HCT116 (cell line): ENCODE measurements around the gene RPL38. TPM values are rescaled to one million over a fixed set of nuclear protein-coding genes. Genes with fewer than 3 reads are reported as not detected.

Experiments used
- ATAC-seq: fragments of 200-7000 bp; cut with Tn5 transposase; 2 replicates; pipeline ENCODE4 v1.9.1; 2020; ENCODE audit warnings: mild to moderate bottlenecking, moderate library complexity
- BruUV-seq: library from RNA; stranded (reverse); fragments of 400-500 nt; replicated peaks from 2 replicates; lab custom pipeline; 2021; lab: Mats Ljungman, UMichigan
- CTCF ChIA-PET: fragments of 300-600 bp; sonication (Branson Sonifier 250); formaldehyde crosslinking; loops from one replicate; lab custom pipeline; 2021; ENCODE audit warnings: antibody characterized with exemption; lab: Charles Lee
- POLR2A ChIA-PET: fragments of 300-600, 350-600 bp; sonication (Branson Sonifier 250); formaldehyde crosslinking; loops from one replicate; lab custom pipeline; 2021; ENCODE audit warnings: antibody characterized with exemption; lab: Charles Lee
- RAD21 ChIA-PET, 2 experiments: fragments of 300-600 bp; sonication (Branson Sonifier 250); formaldehyde crosslinking; loops; one replicate each; lab custom pipeline; 2023; ENCODE audit warnings: low total read pairs in 2 of 2; ENCODE audit not compliant: uncharacterized antibody in 2 of 2, unreplicated experiment in 2 of 2, low non-redundant PET in 1 of 2; lab: Charles Lee
- DNase-seq: peaks from one replicate; pipeline ENCODE4 v3.0.0-alpha.2; 2010; ENCODE audit warnings: low read depth, low spot score
- H2AFZ ChIP-seq: fragments of 200-600 bp; shearing (Covaris generic), sonication (generic); 2 replicates; pipeline ENCODE4 v1.6.1; 2017; ENCODE audit warnings: low read depth, mixed run types, mixed read lengths, antibody characterized with exemption, low read length; ENCODE audit not compliant: poor library complexity, severe bottlenecking
- H3K27ac ChIP-seq: 2 replicates; pipeline ENCODE4 v1.5.1; 2012; ENCODE audit warnings: low read depth, low read length
- H3K27me3 ChIP-seq: fragments of 200-600 bp; sonication (generic); 2 replicates; pipeline ENCODE4 v1.6.1; 2016; ENCODE audit warnings: mixed run types, low read length, mixed read lengths; ENCODE audit not compliant: insufficient read depth
- H3K36me3 ChIP-seq, 2 experiments: fragments of 200-500 bp in 1 of 2; fragments of 200-600 bp in 1 of 2; sonication (Bioruptor generic) in 1 of 2; sonication (generic) in 1 of 2; 2 replicates each; pipeline versions ENCODE4 v1.5.1 to v1.6.1; 2014 to 2016; ENCODE audit warnings: low read length in 2 of 2, inconsistent platforms in 1 of 2, mixed read lengths in 1 of 2, mixed run types in 1 of 2; ENCODE audit not compliant: insufficient read depth in 2 of 2, control insufficient read depth in 1 of 2
- H3K4me1 ChIP-seq, 2 experiments: fragments of 200-600 bp in 1 of 2; sonication (generic) in 1 of 2; 2 replicates each; pipeline versions ENCODE4 v1.5.1 to v1.6.1; 2012 to 2017; ENCODE audit warnings: low read length in 2 of 2, inconsistent platforms in 1 of 2, mild to moderate bottlenecking in 1 of 2, mixed read lengths in 1 of 2, mixed run types in 1 of 2, moderate library complexity in 1 of 2; ENCODE audit not compliant: insufficient read depth in 2 of 2, control insufficient read depth in 1 of 2
- H3K4me2 ChIP-seq: fragments of 200-600 bp; sonication (generic); 2 replicates; pipeline ENCODE4 v1.6.1; 2017; ENCODE audit warnings: mixed run types, low read length, mixed read lengths
- H3K4me3 ChIP-seq, 2 experiments: fragments of 200-600 bp in 1 of 2; sonication (generic) in 1 of 2; replicated peaks in 1 of 2; 2 replicates each; pipeline ENCODE4 v1.5.1; 2011 to 2016; ENCODE audit warnings: low read length in 2 of 2, control low read depth in 1 of 2, low read depth in 1 of 2, mild to moderate bottlenecking in 1 of 2, mixed read lengths in 1 of 2, mixed run types in 1 of 2
- H3K79me2 ChIP-seq: fragments of 200-600 bp; sonication (generic); 2 replicates; pipeline ENCODE4 v1.6.1; 2017; ENCODE audit warnings: mild to moderate bottlenecking, mixed run types, low read length, moderate library complexity, mixed read lengths; ENCODE audit not compliant: insufficient read depth
- H3K9ac ChIP-seq: fragments of 200-600 bp; sonication (generic); 2 replicates; pipeline ENCODE4 v1.6.1; 2016; ENCODE audit warnings: low read length, mixed read lengths
- H3K9me2 ChIP-seq: fragments of 200-600 bp; sonication (generic), shearing (Covaris generic); 2 replicates; pipeline ENCODE4 v1.6.1; 2017; ENCODE audit warnings: mixed run types, mild to moderate bottlenecking, moderate library complexity; ENCODE audit not compliant: insufficient read depth
- H3K9me3 ChIP-seq, 2 experiments: fragments of 200-500 bp in 1 of 2; fragments of 200-600 bp in 1 of 2; sonication (Bioruptor generic) in 1 of 2; sonication (generic) in 1 of 2; 2 replicates each; pipeline ENCODE4 v1.6.1; 2014 to 2017; ENCODE audit warnings: low read length in 2 of 2, mixed read lengths in 2 of 2, inconsistent platforms in 1 of 2, low read depth in 1 of 2, mild to moderate bottlenecking in 1 of 2, mixed run types in 1 of 2, moderate library complexity in 1 of 2; ENCODE audit not compliant: control insufficient read depth in 1 of 2, insufficient read depth in 1 of 2
- H4K20me1 ChIP-seq: fragments of 200-600 bp; sonication (generic), shearing (Covaris generic); 2 replicates; pipeline ENCODE4 v1.6.1; 2017; ENCODE audit warnings: mixed run types, mild to moderate bottlenecking, moderate library complexity; ENCODE audit not compliant: insufficient read depth
- CBX3 ChIP-seq: IDR thresholded peaks from 2 replicates; pipeline ENCODE4 v1.6.1; 2012; ENCODE audit warnings: low read depth
- CEBPB ChIP-seq: IDR thresholded peaks from 2 replicates; pipeline ENCODE4 v1.6.1; 2012; ENCODE audit warnings: low read depth
- EGR1 ChIP-seq: IDR thresholded peaks from 2 replicates; pipeline ENCODE4 v1.6.1; 2012; ENCODE audit warnings: low read depth
- FOSL1 ChIP-seq: IDR thresholded peaks from 2 replicates; pipeline ENCODE4 v1.6.1; 2012; ENCODE audit warnings: low read depth
- JUND ChIP-seq: IDR thresholded peaks from 2 replicates; pipeline ENCODE4 v1.6.1; 2012
- POLR2A ChIP-seq: IDR thresholded peaks from 2 replicates; pipeline ENCODE4 v1.7.0; 2011; ENCODE audit warnings: borderline replicate concordance; ENCODE audit not compliant: insufficient read depth, insufficient read length; ENCODE audit errors: extremely low read depth
- RAD21 ChIP-seq: IDR thresholded peaks from 2 replicates; pipeline ENCODE4 v1.6.1; 2012; ENCODE audit warnings: low read depth, mild to moderate bottlenecking
- SIN3A ChIP-seq: IDR thresholded peaks from 2 replicates; pipeline ENCODE4 v1.6.1; 2012; ENCODE audit warnings: low read depth
- TCF7L2 ChIP-seq: IDR thresholded peaks from 2 replicates; pipeline ENCODE4 v1.7.0; 2011; ENCODE audit warnings: borderline replicate concordance, inconsistent platforms; ENCODE audit not compliant: insufficient read depth, insufficient read length; ENCODE audit errors: extremely low read depth
- YY1 ChIP-seq: IDR thresholded peaks from 2 replicates; pipeline ENCODE4 v1.6.1; 2011; ENCODE audit warnings: low read length, low read depth, moderate library complexity, mild to moderate bottlenecking; ENCODE audit not compliant: insufficient replicate concordance; ENCODE audit errors: extremely low read depth
- ZFX ChIP-seq: fragments of 450-650 bp; IDR thresholded peaks from 2 replicates; pipeline ENCODE4 v1.6.1; 2017
- ZNF274 ChIP-seq: fragments of 200-500 bp; sonication (Bioruptor generic); IDR thresholded peaks from 2 replicates; pipeline ENCODE4 v1.6.1; 2014; ENCODE audit warnings: mild to moderate bottlenecking, low read depth, low read length, inconsistent platforms
- intact Hi-C: fragments of 100-400 bp; cut with micrococcal nuclease; formaldehyde crosslinking; loops from 2 replicates; pipeline ENCODE4 v1.10.0; 2022
- total RNA-seq: library from RNA; stranded (reverse); gene quantifications from one replicate; pipeline ENCODE4 v1.2.1, GENCODE V29; 2021; ENCODE audit not compliant: unreplicated experiment
- TF ChIP-seq, protein P1 (sequence below), 3 experiments: fragments of 200-600 bp in 1 of 3; sonication (generic) in 1 of 3; IDR thresholded peaks in 2 of 3; conservative IDR thresholded peaks in 1 of 3; 2 replicates each; pipeline ENCODE4 v1.5.1; 2012 to 2017; ENCODE audit warnings: low read depth in 2 of 3, low read length in 2 of 3, antibody characterized with exemption in 1 of 3, borderline replicate concordance in 1 of 3, control low read depth in 1 of 3, mild to moderate bottlenecking in 1 of 3, mixed read lengths in 1 of 3, mixed run types in 1 of 3, moderate library complexity in 1 of 3; ENCODE audit not compliant: insufficient read depth in 1 of 3

Gene RPL38
- total RNA-seq, 1 experiment from 2014 or later: 1,628 TPM

- intact Hi-C loops: loop anchor here (5.0 kb wide), 1 partner anchor 107 kb away; no protein-coding TSS in a partner anchor
- Histone ChIP-seq H3K9ac (no peak overlapping the region), H3K9me3 (no peaks in the 10 kb centered on the region), H3K4me2 (peak overlapping the region; percentile 61), H3K79me2 (peaks cover 11% of the 10 kb centered on the region), H3K27ac (no peak overlapping the region), H3K4me3 (peak overlapping the region in 1 of 2 experiments; percentile 21; a peak in 2 of 4 replicates), H3K27me3 (peaks cover 25% of the 10 kb centered on the region; the same call in 1 of the 2 replicates), H3K9me2 (no peaks in the 10 kb centered on the region), H3K4me1 (peaks cover 0 to 14% of the 10 kb centered on the region in 2 experiments; a peak in 2 of 4 replicates), H4K20me1 (no peaks in the 10 kb centered on the region), H3K36me3 (peaks cover 0 to 8% of the 10 kb centered on the region in 2 experiments; a peak in 3 of 4 replicates), H2AFZ (peak overlapping the region; percentile 92)
- BruUV-seq: no TSS peak
- TF ChIP-seq YY1: peak; percentile 41
- TF ChIP-seq, protein P1, sequence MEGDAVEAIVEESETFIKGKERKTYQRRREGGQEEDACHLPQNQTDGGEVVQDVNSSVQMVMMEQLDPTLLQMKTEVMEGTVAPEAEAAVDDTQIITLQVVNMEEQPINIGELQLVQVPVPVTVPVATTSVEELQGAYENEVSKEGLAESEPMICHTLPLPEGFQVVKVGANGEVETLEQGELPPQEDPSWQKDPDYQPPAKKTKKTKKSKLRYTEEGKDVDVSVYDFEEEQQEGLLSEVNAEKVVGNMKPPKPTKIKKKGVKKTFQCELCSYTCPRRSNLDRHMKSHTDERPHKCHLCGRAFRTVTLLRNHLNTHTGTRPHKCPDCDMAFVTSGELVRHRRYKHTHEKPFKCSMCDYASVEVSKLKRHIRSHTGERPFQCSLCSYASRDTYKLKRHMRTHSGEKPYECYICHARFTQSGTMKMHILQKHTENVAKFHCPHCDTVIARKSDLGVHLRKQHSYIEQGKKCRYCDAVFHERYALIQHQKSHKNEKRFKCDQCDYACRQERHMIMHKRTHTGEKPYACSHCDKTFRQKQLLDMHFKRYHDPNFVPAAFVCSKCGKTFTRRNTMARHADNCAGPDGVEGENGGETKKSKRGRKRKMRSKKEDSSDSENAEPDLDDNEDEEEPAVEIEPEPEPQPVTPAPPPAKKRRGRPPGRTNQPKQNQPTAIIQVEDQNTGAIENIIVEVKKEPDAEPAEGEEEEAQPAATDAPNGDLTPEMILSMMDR (IDR thresholded peaks at IDR 0.05 in 2 of 3, conservative IDR thresholded peaks at IDR 0.05 in 1 of 3; ENCODE audit: borderline replicate concordance in 1 of 3, insufficient read depth in 1 of 3, low read depth in 2 of 3, low read length in 2 of 3): peak; percentile 82 to 100 (median 100)
- 0 out of 2 replicates have a peak, but pooled peaks have one; percentile 18 for TF ChIP-seq ZFX
- no peak for TF ChIP-seq TCF7L2
- no peak for TF ChIP-seq ZNF274
- no peak for TF ChIP-seq POLR2A
- no peak for TF ChIP-seq EGR1
- no peak for TF ChIP-seq FOSL1
- TF ChIP-seq CBX3: no peak
- TF ChIP-seq JUND: no peak
- no peak for TF ChIP-seq CEBPB
- TF ChIP-seq SIN3A: no peak
- peak; percentile 80 for TF ChIP-seq RAD21
- ChIA-PET RAD21 (interaction anchor here (0.6 to 1.1 kb wide), 4 partner anchors 109 to 904 kb away, joined by 3 to 6 read pairs (median 4); no protein-coding TSS in a partner anchor), POLR2A (interaction anchor here (0.8 to 1.4 kb wide), 4 partner anchors 10 to 109 kb away, joined by 3 to 5 read pairs (median 4); partner anchors contain the start of gene TTYH2), CTCF (interaction anchor here (0.6 to 2.5 kb wide), 35 partner anchors 10 to 1472 kb away, joined by 3 to 55 read pairs (median 4); partner anchors contain the start of genes GPR142 and TTYH2)
- no peak for DNase-seq
- peak; percentile 82 for ATAC-seq
Measured at GRCh38 chr17:74199306-74200092, 4.0 kb upstream of the RPL38 start.
